ENCODE data around the gene APLP2.

Gene APLP2

DNA sequence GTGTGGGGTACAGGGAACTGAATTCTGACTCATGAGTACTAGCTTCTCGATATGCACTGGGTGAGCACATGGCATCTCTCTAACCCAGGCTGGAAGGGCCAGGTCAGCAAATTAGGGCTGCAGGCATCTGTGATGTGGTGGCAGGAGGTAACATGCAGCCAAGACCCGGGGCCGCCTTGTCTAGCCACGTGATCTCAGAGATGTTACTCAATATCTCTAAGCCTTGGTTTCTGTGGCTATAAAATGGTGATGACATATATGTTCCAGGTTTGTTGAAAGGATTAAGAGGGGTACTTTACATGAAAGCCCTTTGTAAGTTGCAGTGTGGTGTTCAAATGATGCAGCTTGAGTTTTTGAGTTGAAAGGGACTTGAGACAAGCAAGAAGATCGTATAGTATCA lies 93.0 kb downstream of the APLP2 start:
- Histone ChIP-seq H3K27ac (no peak overlapping the region), H3K9ac (ENCODE audit: insufficient read length) (no peak overlapping the region), H3K4me3 (no peak overlapping the region), H3K9me3 (ENCODE audit: low read depth, low read length) (no peaks in the 10 kb centered on the region), H3K36me3 (ENCODE audit: insufficient read depth, low read length) (no peaks in the 10 kb centered on the region)
- TF ChIP-seq FOXP2 (optimal IDR thresholded peaks at IDR 0.05; ENCODE audit: control extremely low read depth, extremely low read length, insufficient read depth) (no peak), EZH2 (IDR thresholded peaks at IDR 0.05) (no peak), POLR2AphosphoS5 (IDR thresholded peaks at IDR 0.05; ENCODE audit: borderline replicate concordance, low read depth, low read length) (no peak)
- DNase-seq (ENCODE audit: low read depth, low spot score) = no peak

DNA sequence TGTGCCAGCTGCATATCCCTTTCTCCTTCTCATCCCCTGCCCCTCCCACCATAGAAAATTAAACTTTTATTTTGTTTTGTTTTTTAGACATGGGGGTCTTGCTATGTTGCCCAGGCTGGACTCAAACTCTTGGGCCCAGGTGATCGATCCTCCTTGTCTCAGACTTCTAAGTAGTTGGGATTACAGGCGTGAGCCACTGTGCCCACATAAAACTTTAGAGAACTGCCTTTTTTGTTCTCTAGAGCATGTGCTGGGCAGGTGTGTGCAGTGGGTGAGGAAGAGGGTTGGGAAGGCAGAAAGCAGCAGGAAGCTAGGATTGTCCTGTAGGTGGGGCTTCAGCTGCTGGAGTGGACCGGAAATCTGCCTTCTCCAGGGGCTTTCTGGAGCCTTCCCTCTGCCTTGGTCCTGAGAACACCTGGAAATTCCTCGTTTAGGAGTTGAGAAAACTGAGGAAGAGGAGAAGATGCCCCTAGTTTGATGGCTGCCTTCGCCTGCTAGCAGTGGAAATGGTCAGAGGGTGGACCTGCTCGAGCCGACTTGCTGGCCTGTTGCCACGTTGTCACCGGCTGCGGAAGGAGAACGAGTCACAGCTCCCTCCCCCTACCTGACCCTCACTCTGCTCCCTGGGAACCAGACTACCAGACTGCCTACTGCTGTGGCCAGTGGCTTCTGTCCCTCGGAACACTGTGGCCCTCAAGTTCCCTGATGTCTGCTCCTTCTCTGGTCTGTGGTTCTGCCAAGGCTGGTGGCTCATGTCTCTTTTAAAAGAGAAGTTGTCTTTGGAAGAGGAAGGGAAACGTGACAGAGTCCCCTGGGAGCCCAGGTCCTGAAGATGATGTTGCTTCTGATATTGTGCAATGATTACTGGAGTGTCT lies 93.9 kb downstream of the APLP2 start:
- Histone ChIP-seq H3K9me3 (ENCODE audit: low read depth, low read length) (no peaks in the 10 kb centered on the region), H3K4me3 (no peak overlapping the region), H3K9ac (ENCODE audit: insufficient read length) (no peak overlapping the region), H3K36me3 (ENCODE audit: insufficient read depth, low read length) (no peaks in the 10 kb centered on the region), H3K27ac (no peak overlapping the region)
- DNase-seq (ENCODE audit: low read depth, low spot score) = no peak
- no peak for TF ChIP-seq FOXP2 (optimal IDR thresholded peaks at IDR 0.05; ENCODE audit: control extremely low read depth, extremely low read length, insufficient read depth)
- TF ChIP-seq POLR2AphosphoS5 (IDR thresholded peaks at IDR 0.05; ENCODE audit: borderline replicate concordance, low read depth, low read length) = no peak
- TF ChIP-seq EZH2 (IDR thresholded peaks at IDR 0.05) = no peak

DNA sequence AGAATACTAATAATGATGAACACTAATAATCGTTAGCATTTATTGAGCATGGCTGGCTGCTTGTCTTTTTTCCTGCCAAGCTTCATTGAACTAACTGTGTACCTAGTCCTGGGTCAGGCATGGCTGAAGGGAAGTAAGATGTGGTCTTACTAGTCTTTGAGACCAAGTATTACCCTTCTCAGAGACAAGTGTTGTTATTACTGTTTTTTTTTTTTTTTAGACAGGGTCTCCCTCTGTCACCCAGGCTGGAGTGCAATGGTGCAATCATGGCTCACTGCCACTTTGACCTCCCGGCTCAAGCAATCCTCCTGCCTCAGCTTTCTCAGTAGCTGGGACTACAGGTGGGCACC lies 94.5 kb downstream of the APLP2 start:
- Histone ChIP-seq H3K9ac (ENCODE audit: insufficient read length) (no peak overlapping the region), H3K4me3 (no peak overlapping the region), H3K27ac (no peak overlapping the region), H3K9me3 (ENCODE audit: low read depth, low read length) (no peaks in the 10 kb centered on the region), H3K36me3 (ENCODE audit: insufficient read depth, low read length) (no peaks in the 10 kb centered on the region)
- TF ChIP-seq FOXP2 (optimal IDR thresholded peaks at IDR 0.05; ENCODE audit: control extremely low read depth, extremely low read length, insufficient read depth) = no peak
- no peak for TF ChIP-seq POLR2AphosphoS5 (IDR thresholded peaks at IDR 0.05; ENCODE audit: borderline replicate concordance, low read depth, low read length)
- TF ChIP-seq EZH2 (IDR thresholded peaks at IDR 0.05) = no peak
- no peak for DNase-seq (ENCODE audit: low read depth, low spot score)

DNA sequence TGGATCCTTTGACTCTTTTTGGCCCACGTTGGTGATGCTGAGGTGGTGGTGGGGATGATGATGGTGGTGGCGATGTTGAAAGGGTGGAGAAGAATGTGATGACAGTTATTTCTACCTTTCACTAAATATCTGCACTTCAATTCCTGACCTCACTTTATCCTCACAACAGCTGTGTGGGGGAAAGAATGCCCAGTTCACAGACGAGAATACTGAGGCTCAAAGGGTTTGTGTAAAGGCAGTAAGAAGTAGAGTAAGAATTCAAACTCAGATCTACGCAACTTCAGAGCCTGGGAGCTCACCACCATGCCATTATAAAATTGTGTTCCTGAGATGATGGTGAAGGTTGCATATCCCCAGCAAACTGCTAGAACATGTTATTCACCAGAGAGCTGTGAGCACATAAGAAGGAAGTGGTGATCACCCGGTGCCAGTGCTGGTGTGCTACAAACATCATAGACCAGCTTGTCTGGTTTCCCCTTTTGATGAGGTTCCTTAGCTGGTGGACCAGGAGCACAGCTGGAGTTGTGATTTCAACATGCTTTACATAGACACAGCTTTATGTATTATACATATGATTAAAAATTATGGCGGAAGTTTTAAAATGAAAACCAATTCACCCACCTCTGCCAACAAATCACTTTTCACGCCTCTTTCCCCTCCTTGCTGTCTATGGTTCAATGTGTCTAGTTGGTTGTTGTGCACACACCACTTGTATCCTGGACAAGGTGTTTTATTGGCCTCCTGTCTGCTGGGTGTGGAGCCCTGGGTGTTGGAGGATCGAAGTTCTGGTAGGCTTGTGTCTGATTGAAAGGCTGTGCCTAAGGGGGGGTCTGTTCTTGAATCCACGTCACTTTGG lies 96.1 kb downstream of the APLP2 start:
- Histone ChIP-seq H3K9me3 (ENCODE audit: low read depth, low read length) (no peaks in the 10 kb centered on the region), H3K4me3 (no peak overlapping the region), H3K9ac (ENCODE audit: insufficient read length) (no peak overlapping the region), H3K36me3 (ENCODE audit: insufficient read depth, low read length) (no peaks in the 10 kb centered on the region), H3K27ac (no peak overlapping the region)
- TF ChIP-seq POLR2AphosphoS5 (IDR thresholded peaks at IDR 0.05; ENCODE audit: borderline replicate concordance, low read depth, low read length) = no peak
- TF ChIP-seq FOXP2 (optimal IDR thresholded peaks at IDR 0.05; ENCODE audit: control extremely low read depth, extremely low read length, insufficient read depth) = no peak
- TF ChIP-seq EZH2 (IDR thresholded peaks at IDR 0.05) = no peak
- DNase-seq (ENCODE audit: low read depth, low spot score) = no peak

DNA sequence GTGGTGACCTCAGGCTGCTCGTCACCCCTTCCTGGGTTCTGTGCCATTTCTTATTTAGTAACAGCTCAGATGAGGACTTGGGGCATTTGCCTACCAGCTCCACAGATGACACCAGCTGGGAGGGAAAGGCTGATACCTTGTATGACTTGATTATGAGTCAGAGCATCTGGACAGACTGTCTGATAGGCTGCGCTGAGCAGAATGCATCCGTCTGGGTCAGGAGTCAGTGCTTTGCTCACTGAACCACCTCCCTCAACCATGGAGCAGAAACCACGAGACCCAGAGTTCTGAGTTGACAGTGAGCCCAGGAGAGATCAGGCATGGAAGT lies 96.7 kb downstream of the APLP2 start:
- Histone ChIP-seq H3K27ac (no peak overlapping the region), H3K4me3 (no peak overlapping the region), H3K9me3 (ENCODE audit: low read depth, low read length) (no peaks in the 10 kb centered on the region), H3K36me3 (ENCODE audit: insufficient read depth, low read length) (no peaks in the 10 kb centered on the region), H3K9ac (ENCODE audit: insufficient read length) (no peak overlapping the region)
- no peak for DNase-seq (ENCODE audit: low read depth, low spot score)
- TF ChIP-seq FOXP2 (optimal IDR thresholded peaks at IDR 0.05; ENCODE audit: control extremely low read depth, extremely low read length, insufficient read depth) (no peak), EZH2 (IDR thresholded peaks at IDR 0.05) (no peak), POLR2AphosphoS5 (IDR thresholded peaks at IDR 0.05; ENCODE audit: borderline replicate concordance, low read depth, low read length) (no peak)

DNA sequence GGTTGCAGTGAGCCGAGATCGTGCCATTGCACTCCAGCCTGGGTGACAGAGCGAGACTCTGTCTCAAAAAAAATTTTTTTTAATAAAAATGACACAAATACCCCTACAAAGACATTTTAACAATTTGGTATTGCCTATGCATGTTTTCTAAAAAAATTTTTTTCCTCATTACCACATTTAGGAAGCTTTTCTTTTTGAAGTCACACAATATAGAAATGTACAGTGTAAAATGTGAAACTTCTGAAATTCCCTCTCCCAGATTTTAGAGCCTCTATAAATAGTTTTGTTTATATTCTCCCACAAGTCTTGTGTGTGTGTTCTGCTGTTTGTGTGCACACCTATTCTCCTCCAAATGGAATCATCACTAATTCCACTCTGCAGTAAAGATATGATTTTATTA lies 97.5 kb downstream of the APLP2 start:
- no peak overlapping the region for H3K4me3 ChIP-seq
- no peak for DNase-seq (ENCODE audit: low read depth, low spot score)
- H3K9ac ChIP-seq (ENCODE audit: insufficient read length) = no peak overlapping the region
- TF ChIP-seq FOXP2 (optimal IDR thresholded peaks at IDR 0.05; ENCODE audit: control extremely low read depth, extremely low read length, insufficient read depth) = no peak
- TF ChIP-seq EZH2 (IDR thresholded peaks at IDR 0.05) = no peak
- no peak for TF ChIP-seq POLR2AphosphoS5 (IDR thresholded peaks at IDR 0.05; ENCODE audit: borderline replicate concordance, low read depth, low read length)
- no peaks in the 10 kb centered on the region for H3K36me3 ChIP-seq (ENCODE audit: insufficient read depth, low read length)
- no peak overlapping the region for H3K27ac ChIP-seq
- H3K9me3 ChIP-seq (ENCODE audit: low read depth, low read length) = no peaks in the 10 kb centered on the region

DNA sequence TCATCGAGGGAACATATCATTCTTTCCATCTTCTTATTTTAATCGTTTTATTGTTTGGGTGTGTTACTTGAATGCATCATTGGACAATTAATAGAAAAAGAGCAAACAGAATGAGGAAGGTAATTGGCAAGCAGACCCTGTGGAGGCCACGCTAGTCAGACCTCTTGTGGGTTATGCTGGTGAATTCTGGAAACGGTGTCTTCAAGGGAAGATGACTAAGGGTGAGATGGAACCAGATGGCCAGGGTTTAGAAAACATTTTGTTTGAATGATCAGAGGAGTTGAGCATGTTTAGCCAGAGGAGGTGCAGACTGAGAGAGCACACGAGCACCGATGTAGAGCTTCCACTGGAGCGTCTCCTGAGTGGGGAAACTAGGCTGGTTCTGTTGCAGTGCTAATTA lies 98.4 kb downstream of the APLP2 start:
- Histone ChIP-seq H3K36me3 (ENCODE audit: insufficient read depth, low read length) (no peaks in the 10 kb centered on the region), H3K9ac (ENCODE audit: insufficient read length) (no peak overlapping the region), H3K9me3 (ENCODE audit: low read depth, low read length) (no peaks in the 10 kb centered on the region), H3K27ac (no peak overlapping the region), H3K4me3 (no peak overlapping the region)
- TF ChIP-seq FOXP2 (optimal IDR thresholded peaks at IDR 0.05; ENCODE audit: control extremely low read depth, extremely low read length, insufficient read depth) (no peak), EZH2 (IDR thresholded peaks at IDR 0.05) (no peak), POLR2AphosphoS5 (IDR thresholded peaks at IDR 0.05; ENCODE audit: borderline replicate concordance, low read depth, low read length) (no peak)
- no peak for DNase-seq (ENCODE audit: low read depth, low spot score)

DNA sequence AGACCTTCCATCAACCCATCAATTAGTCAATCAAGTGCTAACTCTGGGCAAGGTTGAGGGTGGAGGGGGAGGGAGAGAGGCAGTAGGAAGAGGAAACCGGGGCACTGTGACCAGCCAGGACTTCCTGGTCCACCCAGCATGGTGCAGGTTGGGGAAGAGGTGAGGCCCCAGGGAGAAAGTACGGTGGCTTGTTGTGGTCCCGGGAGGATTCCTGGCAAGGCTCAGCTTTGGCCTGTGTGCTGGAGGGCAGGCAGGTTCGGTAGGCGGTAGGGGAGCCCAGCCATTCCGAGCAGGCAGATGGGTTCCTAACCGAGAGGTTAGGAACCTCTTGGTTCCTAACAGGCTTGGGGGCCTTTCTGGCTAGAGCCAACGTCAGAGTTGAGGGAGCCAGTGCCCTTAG lies 100.7 kb downstream of the APLP2 start:
- H3K9ac ChIP-seq (ENCODE audit: insufficient read length) = no peak overlapping the region
- no peaks in the 10 kb centered on the region for H3K36me3 ChIP-seq (ENCODE audit: insufficient read depth, low read length)
- H3K4me3 ChIP-seq = no peak overlapping the region
- H3K27ac ChIP-seq = no peak overlapping the region
- TF ChIP-seq POLR2AphosphoS5 (IDR thresholded peaks at IDR 0.05; ENCODE audit: borderline replicate concordance, low read depth, low read length) (no peak), EZH2 (IDR thresholded peaks at IDR 0.05) (no peak), FOXP2 (optimal IDR thresholded peaks at IDR 0.05; ENCODE audit: control extremely low read depth, extremely low read length, insufficient read depth) (no peak)
- H3K9me3 ChIP-seq (ENCODE audit: low read depth, low read length) = no peaks in the 10 kb centered on the region
- no peak for DNase-seq (ENCODE audit: low read depth, low spot score)

Data from SK-N-MC (cell line).